ENCODE measurements around the gene WDR90. TPM values are rescaled to one million over a fixed set of nuclear protein-coding genes. Genes with fewer than 3 reads are reported as not detected.
A peak's percentile ranks its signal among the peaks of the same experiment; 100 is the strongest.

The WDR90 gene
- total RNA-seq, 2 donors from 2014 or later: 49.7 to 130 TPM

DNA sequence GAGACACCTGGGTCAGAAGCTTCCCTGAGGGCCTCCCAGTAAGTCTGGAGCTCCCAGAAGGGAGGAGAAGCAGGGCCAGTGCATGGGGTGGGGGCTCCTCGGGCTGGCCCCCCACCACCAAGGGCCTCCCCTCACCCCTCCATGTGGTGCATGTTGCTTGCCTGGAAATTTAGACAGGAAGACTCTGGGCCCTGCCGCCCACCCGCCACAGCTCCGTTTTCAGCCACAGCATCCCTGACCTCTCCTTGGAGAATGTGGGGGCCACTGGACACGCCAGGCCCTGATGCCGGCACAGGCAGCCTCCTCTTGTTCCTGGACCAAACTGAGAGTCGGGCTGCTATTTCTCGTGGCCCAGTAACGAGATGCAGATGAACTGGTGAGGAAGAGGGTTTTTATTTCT, 10.3 kb upstream of the WDR90 start:
- peaks cover 6 to 7% of the 10 kb centered on the region in 2 donors for H3K4me1 Mint-ChIP-seq (ENCODE audit: low read depth in 2 of 2)
- no peaks in the 10 kb centered on the region for H3K9me3 Mint-ChIP-seq
- DNase-seq (ENCODE audit: low spot score) (no peak), ATAC-seq (no peak)
- no peaks in the 10 kb centered on the region for H3K36me3 Mint-ChIP-seq
- H3K27ac Mint-ChIP-seq: no peak overlapping the region
- no peak overlapping the region for H3K4me3 Mint-ChIP-seq
- H3K27me3 Mint-ChIP-seq: no peaks in the 10 kb centered on the region

DNA sequence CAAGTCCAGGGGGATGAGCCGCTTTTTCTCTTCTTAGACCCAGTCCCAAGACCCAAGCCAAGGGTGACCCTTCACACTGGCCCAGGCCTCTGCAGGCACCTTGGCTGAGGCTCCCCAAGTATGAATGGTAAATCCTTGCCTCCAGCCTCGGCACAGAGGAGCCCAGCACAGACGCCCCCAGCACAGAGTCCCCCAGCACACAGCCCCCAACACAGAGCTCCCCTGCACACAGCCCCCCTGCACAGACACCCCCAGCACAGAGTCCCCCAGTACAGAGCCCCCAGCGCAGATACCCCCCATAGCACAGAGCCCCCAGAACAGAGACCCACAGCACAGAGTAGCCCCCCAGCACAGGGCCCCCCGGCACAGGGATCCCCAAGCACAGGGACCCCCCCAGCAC, 8.6 kb upstream of the WDR90 start:
- H3K36me3 Mint-ChIP-seq: no peaks in the 10 kb centered on the region
- no peaks in the 10 kb centered on the region for H3K9me3 Mint-ChIP-seq
- ATAC-seq (no peak), DNase-seq (ENCODE audit: low spot score) (no peak)
- H3K27ac Mint-ChIP-seq: no peak overlapping the region
- no peaks in the 10 kb centered on the region for H3K27me3 Mint-ChIP-seq
- peak overlapping the region; percentile 56 for H3K4me3 Mint-ChIP-seq
- H3K4me1 Mint-ChIP-seq (ENCODE audit: low read depth in 2 of 2): peaks cover 10% of the 10 kb centered on the region in 2 donors

DNA sequence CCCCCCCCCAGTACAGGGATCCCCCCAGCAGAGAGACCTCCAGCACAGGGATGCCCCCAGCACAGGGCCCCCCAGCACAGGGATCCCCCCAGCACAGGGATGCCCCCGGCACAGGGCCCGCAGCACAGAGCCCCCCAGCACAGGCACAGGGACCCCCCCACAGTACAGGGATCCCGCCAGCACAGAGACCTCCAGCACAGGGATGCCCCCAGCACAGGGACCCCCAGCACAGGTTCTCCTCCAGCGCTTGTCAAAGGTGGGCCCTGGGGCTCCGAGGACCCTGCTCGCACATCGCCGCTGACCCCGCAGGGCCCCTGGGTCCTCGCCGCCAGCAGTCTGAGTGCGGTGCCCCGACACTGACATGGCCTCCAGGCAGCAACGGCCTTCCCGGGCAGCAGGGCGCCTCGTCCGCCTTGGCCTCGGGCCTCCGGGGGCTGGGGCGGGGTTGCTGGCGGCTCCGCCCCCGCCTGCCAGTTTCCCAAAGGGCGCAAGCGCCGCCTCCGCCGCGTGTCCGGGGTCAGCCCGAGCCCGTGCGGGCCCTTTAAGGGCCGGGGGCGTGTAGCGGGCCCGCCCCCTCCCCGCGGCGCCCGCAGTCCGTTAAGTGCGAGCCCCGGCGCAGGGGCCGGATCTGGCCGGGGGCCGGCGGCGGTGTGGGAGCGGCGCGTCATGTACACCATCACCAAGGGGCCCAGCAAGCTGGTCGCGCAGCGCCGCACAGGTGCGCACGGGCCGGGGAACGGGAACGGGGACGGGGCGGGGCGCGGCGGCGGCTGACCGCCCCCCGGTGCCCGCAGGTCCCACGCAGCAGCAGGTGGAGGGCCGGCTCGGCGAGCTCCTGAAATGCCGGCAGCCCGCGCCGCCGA, 7.6 kb upstream of the WDR90 start, which contains the start of gene MCRIP2:
TSS of gene MCRIP2 (plus strand) at position 503 of the 863 bp plus-strand sequence. CDS start at position 667, 164 bp downstream.
- peaks cover 7% of the 10 kb centered on the region in 2 donors for H3K4me1 Mint-ChIP-seq (ENCODE audit: low read depth in 2 of 2)
- H3K9me3 Mint-ChIP-seq: no peaks in the 10 kb centered on the region
- ATAC-seq (peak; percentile 75 to 82), DNase-seq (ENCODE audit: low spot score) (peak; percentile 88)
- no peak within 1 kb of the TSS for H3K27ac Mint-ChIP-seq
- no peaks in the 10 kb centered on the region for H3K36me3 Mint-ChIP-seq
- peak within 1 kb of the TSS; percentile 79 for H3K4me3 Mint-ChIP-seq
- no peaks in the 10 kb centered on the region for H3K27me3 Mint-ChIP-seq

DNA sequence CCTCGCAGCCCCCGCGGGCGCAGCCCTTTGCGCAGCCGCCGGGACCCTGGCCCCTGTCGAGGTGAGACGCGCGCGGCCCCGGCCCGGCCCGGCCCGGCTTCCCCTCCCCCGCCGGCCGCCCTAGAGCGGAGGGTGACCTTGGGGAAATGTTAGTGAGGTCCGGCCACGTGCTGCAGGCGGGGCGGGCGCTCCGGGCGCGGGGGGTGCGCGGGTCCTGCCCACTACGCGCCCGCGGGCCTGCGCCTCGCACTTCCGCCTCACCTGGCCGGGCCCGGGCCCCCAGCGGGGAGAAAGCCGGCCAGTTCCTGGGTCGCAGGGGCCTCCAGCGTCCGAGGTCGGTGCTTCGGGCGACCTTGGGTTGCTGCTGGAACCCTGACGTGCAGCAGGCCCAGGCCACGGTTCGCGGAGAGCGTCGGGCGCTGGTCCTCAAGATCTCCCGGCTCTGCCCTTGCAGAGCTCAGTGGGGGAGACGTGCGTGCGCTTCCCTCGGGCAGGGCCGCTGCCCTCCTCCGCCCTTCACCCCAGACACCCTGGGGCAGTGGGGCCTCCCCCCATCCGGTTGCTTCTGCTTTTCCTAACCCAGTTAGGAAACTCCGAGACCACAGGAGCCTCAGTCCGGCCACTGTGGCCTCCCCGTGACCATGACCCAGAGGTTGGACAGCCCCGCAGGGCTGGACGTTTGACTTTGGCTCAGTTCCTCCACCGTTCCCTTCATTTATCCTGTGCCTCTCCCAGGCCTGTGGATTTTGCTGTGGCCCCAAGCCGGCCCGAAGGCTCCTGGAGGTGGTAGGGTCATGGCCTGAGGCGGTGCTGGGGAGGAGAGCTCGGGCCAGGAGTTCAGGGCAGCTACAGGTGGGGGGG, 6.7 kb upstream of the WDR90 start:
- DNase-seq (ENCODE audit: low spot score): no peak
- peaks cover 3 to 5% of the 10 kb centered on the region in 2 donors for H3K4me1 Mint-ChIP-seq (ENCODE audit: low read depth in 2 of 2)
- H3K9me3 Mint-ChIP-seq: no peaks in the 10 kb centered on the region
- no peaks in the 10 kb centered on the region for H3K36me3 Mint-ChIP-seq
- no peaks in the 10 kb centered on the region for H3K27me3 Mint-ChIP-seq
- no peak overlapping the region for H3K27ac Mint-ChIP-seq
- H3K4me3 Mint-ChIP-seq: peak overlapping the region; percentile 79
- ATAC-seq: peak; percentile 59 to 66

GRCh38 chr16:643050-643368, 6.2 kb upstream of the WDR90 start:
- no peak for ATAC-seq
- Mint-ChIP-seq H3K36me3 (no peaks in the 10 kb centered on the region), H3K4me1 (ENCODE audit: low read depth in 2 of 2) (peaks cover 3 to 5% of the 10 kb centered on the region in 2 donors), H3K27me3 (no peaks in the 10 kb centered on the region), H3K27ac (no peak overlapping the region), H3K9me3 (no peaks in the 10 kb centered on the region), H3K4me3 (peak overlapping the region; percentile 79)
- DNase-seq (ENCODE audit: low spot score): no peak

- peaks cover 3 to 5% of the 10 kb centered on the region in 2 donors for H3K4me1 Mint-ChIP-seq (ENCODE audit: low read depth in 2 of 2)
- no peak overlapping the region for H3K4me3 Mint-ChIP-seq
- no peaks in the 10 kb centered on the region for H3K36me3 Mint-ChIP-seq
- no peak overlapping the region for H3K27ac Mint-ChIP-seq
- no peaks in the 10 kb centered on the region for H3K27me3 Mint-ChIP-seq
- ATAC-seq (no peak), DNase-seq (ENCODE audit: low spot score) (no peak)
- no peaks in the 10 kb centered on the region for H3K9me3 Mint-ChIP-seq
Measured at GRCh38 chr16:644556-644955, 4.6 kb upstream of the WDR90 start.

- no peak for DNase-seq (ENCODE audit: low spot score)
- Mint-ChIP-seq H3K9me3 (no peaks in the 10 kb centered on the region), H3K27ac (no peak overlapping the region), H3K36me3 (no peaks in the 10 kb centered on the region), H3K27me3 (no peaks in the 10 kb centered on the region), H3K4me3 (no peak overlapping the region), H3K4me1 (ENCODE audit: low read depth in 2 of 2) (peaks cover 5% of the 10 kb centered on the region in 2 donors)
- ATAC-seq: no peak
Measured at GRCh38 chr16:645852-646678, 3.1 kb upstream of the WDR90 start.

GRCh38 chr16:646679-647172, 2.4 kb upstream of the WDR90 start:
- no peak for DNase-seq (ENCODE audit: low spot score)

GRCh38 chr16:647173-647902, 1.8 kb upstream of the WDR90 start:
- H3K9me3 Mint-ChIP-seq: no peaks in the 10 kb centered on the region
- H3K27ac Mint-ChIP-seq: no peak overlapping the region
- ATAC-seq: no peak
- no peaks in the 10 kb centered on the region for H3K36me3 Mint-ChIP-seq
- H3K4me1 Mint-ChIP-seq (ENCODE audit: low read depth in 2 of 2): peaks cover 5% of the 10 kb centered on the region in 2 donors
- no peak for DNase-seq (ENCODE audit: low spot score)
- no peaks in the 10 kb centered on the region for H3K27me3 Mint-ChIP-seq
- H3K4me3 Mint-ChIP-seq: no peak overlapping the region

More at GRCh38 chr16:646679-647172, 2.4 kb upstream of the WDR90 start:
- no peak for ATAC-seq
- Mint-ChIP-seq H3K27me3 (no peaks in the 10 kb centered on the region), H3K4me3 (no peak overlapping the region), H3K27ac (no peak overlapping the region), H3K4me1 (ENCODE audit: low read depth in 2 of 2) (peaks cover 5% of the 10 kb centered on the region in 2 donors), H3K36me3 (no peaks in the 10 kb centered on the region), H3K9me3 (no peaks in the 10 kb centered on the region)

GRCh38 chr16:648071-648780, 939 bp upstream of the WDR90 start:
- H3K4me1 Mint-ChIP-seq (ENCODE audit: low read depth in 2 of 2): peaks cover 5% of the 10 kb centered on the region in 2 donors
- DNase-seq (ENCODE audit: low spot score): no peak
- ATAC-seq: no peak
- no peaks in the 10 kb centered on the region for H3K36me3 Mint-ChIP-seq
- peak overlapping the region; percentile 67 for H3K4me3 Mint-ChIP-seq
- H3K27me3 Mint-ChIP-seq: no peaks in the 10 kb centered on the region
- no peaks in the 10 kb centered on the region for H3K9me3 Mint-ChIP-seq
- peak overlapping the region in 1 of 2 donors; percentile 61 for H3K27ac Mint-ChIP-seq

- H3K4me1 Mint-ChIP-seq (ENCODE audit: low read depth in 2 of 2): peaks cover 2 to 5% of the 10 kb centered on the region in 2 donors
- H3K9me3 Mint-ChIP-seq: no peaks in the 10 kb centered on the region
- DNase-seq (ENCODE audit: low spot score) (no peak), ATAC-seq (peak; percentile 25 to 52)
- H3K27ac Mint-ChIP-seq: no peak overlapping the region
- H3K4me3 Mint-ChIP-seq: peak overlapping the region; percentile 60
- no peaks in the 10 kb centered on the region for H3K27me3 Mint-ChIP-seq
- H3K36me3 Mint-ChIP-seq: no peaks in the 10 kb centered on the region
Measured at GRCh38 chr16:649631-650030, 466 bp downstream of the WDR90 start.

- Mint-ChIP-seq H3K27ac (no peak overlapping the region), H3K4me3 (no peak overlapping the region), H3K27me3 (no peaks in the 10 kb centered on the region), H3K4me1 (ENCODE audit: low read depth in 2 of 2) (peaks cover 0 to 2% of the 10 kb centered on the region in 2 donors), H3K36me3 (no peaks in the 10 kb centered on the region), H3K9me3 (no peaks in the 10 kb centered on the region)
- no peak for DNase-seq (ENCODE audit: low spot score)
- no peak for ATAC-seq
Measured at GRCh38 chr16:651844-652243, 2.7 kb downstream of the WDR90 start.
